Measurements from ENCODE around the gene KLHL7.

The KLHL7 gene

DNA sequence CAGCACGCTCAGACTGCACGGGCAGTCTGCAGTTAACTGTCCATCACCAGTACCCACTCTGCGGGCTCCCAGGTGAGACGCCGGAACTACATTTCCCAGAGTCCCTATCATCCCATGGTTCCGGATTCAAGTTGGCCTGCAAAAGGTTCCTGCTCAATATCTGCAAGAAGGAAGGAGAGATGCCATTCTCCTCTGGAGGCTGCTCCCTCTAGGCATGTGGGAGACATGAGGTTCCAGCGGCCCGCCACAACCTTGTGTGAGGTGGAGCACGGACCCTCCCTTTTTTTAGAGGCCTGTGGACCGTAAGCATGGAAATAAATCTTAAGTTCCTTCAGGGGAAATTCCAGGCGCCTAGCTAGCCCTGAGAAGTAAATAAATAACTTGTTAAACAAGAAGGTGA lies 106.0 kb downstream of the KLHL7 start:
- H3K4me2 ChIP-seq (ENCODE audit: low read length, poor library complexity, severe bottlenecking), result peak overlapping the region; percentile 1
- no peak overlapping the region for H3K27ac ChIP-seq (ENCODE audit: low read length, poor library complexity, severe bottlenecking)
- H3K18ac ChIP-seq (ENCODE audit: low read depth in 1 of 2, low read length in 2 of 2), result no peak overlapping the region
- H3K4ac ChIP-seq (ENCODE audit: low read depth in 1 of 2, low read length in 2 of 2), result no peak overlapping the region
- H3K9me3 ChIP-seq (ENCODE audit: control insufficient read depth, low read length), result no peaks in the 10 kb centered on the region
- no peaks in the 10 kb centered on the region for H3K36me3 ChIP-seq (ENCODE audit: control insufficient read depth in 1 of 2, insufficient read depth in 2 of 2, low read depth in 1 of 2, low read length in 2 of 2)
- peaks cover 0 to 6% of the 10 kb centered on the region in 2 experiments for H3K27me3 ChIP-seq (ENCODE audit: control insufficient read depth in 1 of 2, insufficient read depth in 1 of 2, low read length in 2 of 2)
- H3K14ac ChIP-seq (ENCODE audit: low read length in 2 of 2), result no peak overlapping the region
- H3K23ac ChIP-seq (ENCODE audit: low read length in 2 of 2), result no peak overlapping the region
- no peak overlapping the region for H4K91ac ChIP-seq (ENCODE audit: low read length)
- H2BK12ac ChIP-seq (ENCODE audit: low read length in 2 of 2), result no peak overlapping the region
- H3K4me3 ChIP-seq (ENCODE audit: insufficient read depth in 1 of 2, low read depth in 1 of 2, low read length in 2 of 2), result no peak overlapping the region
- no peak for DNase-seq
- no peak overlapping the region for H2BK120ac ChIP-seq (ENCODE audit: low read depth, low read length)
- no peak overlapping the region for H2BK5ac ChIP-seq (ENCODE audit: low read depth, low read length, poor library complexity, severe bottlenecking)
- H3K9ac ChIP-seq (ENCODE audit: low read length), result no peak overlapping the region
- H2AFZ ChIP-seq (ENCODE audit: low read depth, low read length), result no peak overlapping the region
- 82% methylated on average over 11 of the region's 11 CpGs for WGBS
- no peaks in the 10 kb centered on the region for H3K79me1 ChIP-seq (replicated peaks; ENCODE audit: low read length, poor library complexity, severe bottlenecking)
- no peak overlapping the region for H2BK15ac ChIP-seq (ENCODE audit: low read depth, poor library complexity, severe bottlenecking)
- no peak overlapping the region for H4K8ac ChIP-seq (ENCODE audit: low read length)
- no peak overlapping the region for H2AK5ac ChIP-seq (ENCODE audit: low read length, severe bottlenecking)
- peaks cover 6% of the 10 kb centered on the region for H3K4me1 ChIP-seq (ENCODE audit: control insufficient read depth, insufficient read depth, low read depth, low read length)

DNA sequence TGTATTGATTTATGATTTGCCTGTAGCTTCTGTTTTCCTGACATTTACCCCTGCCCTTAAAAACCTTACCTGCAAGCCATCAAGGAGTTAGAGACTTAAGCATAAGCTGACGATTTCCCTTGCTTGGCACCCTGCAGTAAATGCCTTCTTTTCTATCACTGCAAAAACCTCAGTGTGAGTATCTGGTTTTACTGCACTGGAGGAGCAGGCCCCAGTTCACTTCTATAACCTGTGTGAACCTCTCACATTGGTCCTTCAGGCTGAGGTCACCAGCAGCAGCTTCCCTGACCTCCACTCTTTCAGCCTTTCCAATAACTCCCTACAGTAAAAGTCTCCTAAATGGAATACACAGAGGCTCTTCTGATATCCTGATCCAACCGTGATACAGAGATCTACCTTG lies 106.8 kb downstream of the KLHL7 start:
- no peak overlapping the region for H3K18ac ChIP-seq (ENCODE audit: low read depth in 1 of 2, low read length in 2 of 2)
- H3K14ac ChIP-seq (ENCODE audit: low read length in 2 of 2), result no peak overlapping the region
- H3K27ac ChIP-seq (ENCODE audit: low read length, poor library complexity, severe bottlenecking), result no peak overlapping the region
- H3K9ac ChIP-seq (ENCODE audit: low read length), result no peak overlapping the region
- H2BK15ac ChIP-seq (ENCODE audit: low read depth, poor library complexity, severe bottlenecking), result no peak overlapping the region
- DNase-seq, result no peak
- no peak overlapping the region for H2BK12ac ChIP-seq (ENCODE audit: low read length in 2 of 2)
- H3K36me3 ChIP-seq (ENCODE audit: control insufficient read depth in 1 of 2, insufficient read depth in 2 of 2, low read depth in 1 of 2, low read length in 2 of 2), result no peaks in the 10 kb centered on the region
- H3K4ac ChIP-seq (ENCODE audit: low read depth in 1 of 2, low read length in 2 of 2), result no peak overlapping the region
- no peak overlapping the region for H2AK5ac ChIP-seq (ENCODE audit: low read length, severe bottlenecking)
- H2BK120ac ChIP-seq (ENCODE audit: low read depth, low read length), result no peak overlapping the region
- no peak overlapping the region for H4K8ac ChIP-seq (ENCODE audit: low read length)
- H3K79me1 ChIP-seq (replicated peaks; ENCODE audit: low read length, poor library complexity, severe bottlenecking), result no peaks in the 10 kb centered on the region
- peaks cover 6% of the 10 kb centered on the region for H3K4me1 ChIP-seq (ENCODE audit: control insufficient read depth, insufficient read depth, low read depth, low read length)
- H3K9me3 ChIP-seq (ENCODE audit: control insufficient read depth, low read length), result no peaks in the 10 kb centered on the region
- peaks cover 0 to 6% of the 10 kb centered on the region in 2 experiments for H3K27me3 ChIP-seq (ENCODE audit: control insufficient read depth in 1 of 2, insufficient read depth in 1 of 2, low read length in 2 of 2)
- no peak overlapping the region for H2BK5ac ChIP-seq (ENCODE audit: low read depth, low read length, poor library complexity, severe bottlenecking)
- WGBS, result 81% methylated on average over 2 of the region's 2 CpGs
- H3K23ac ChIP-seq (ENCODE audit: low read length in 2 of 2), result no peak overlapping the region
- no peak overlapping the region for H3K4me2 ChIP-seq (ENCODE audit: low read length, poor library complexity, severe bottlenecking)
- no peak overlapping the region for H4K91ac ChIP-seq (ENCODE audit: low read length)
- no peak overlapping the region for H2AFZ ChIP-seq (ENCODE audit: low read depth, low read length)
- no peak overlapping the region for H3K4me3 ChIP-seq (ENCODE audit: insufficient read depth in 1 of 2, low read depth in 1 of 2, low read length in 2 of 2)

DNA sequence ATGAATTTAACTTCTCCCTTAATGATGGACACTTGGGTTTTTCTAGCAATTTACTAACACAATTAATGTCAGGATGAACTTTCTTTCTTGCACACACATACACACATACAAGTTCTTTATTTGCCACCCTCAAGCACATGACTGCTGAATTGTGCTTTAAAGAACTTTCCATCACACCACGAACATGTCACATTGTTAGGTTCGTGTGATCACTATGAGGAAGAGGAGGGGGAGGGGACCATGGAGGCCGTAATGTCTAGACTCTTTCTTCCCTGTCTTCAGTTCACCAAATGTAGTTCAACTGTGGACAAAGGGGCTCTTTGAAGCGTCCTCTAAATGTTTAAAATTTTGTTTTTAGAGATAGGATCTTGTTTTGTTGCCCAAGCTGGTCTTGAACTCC lies 107.3 kb downstream of the KLHL7 start:
- Histone ChIP-seq H3K27me3 (ENCODE audit: control insufficient read depth in 1 of 2, insufficient read depth in 1 of 2, low read length in 2 of 2) (peaks cover 0 to 6% of the 10 kb centered on the region in 2 experiments), H3K9ac (ENCODE audit: low read length) (no peak overlapping the region), H2BK15ac (ENCODE audit: low read depth, poor library complexity, severe bottlenecking) (no peak overlapping the region), H3K4me1 (ENCODE audit: control insufficient read depth, insufficient read depth, low read depth, low read length) (peaks cover 6% of the 10 kb centered on the region), H3K27ac (ENCODE audit: low read length, poor library complexity, severe bottlenecking) (no peak overlapping the region), H2BK5ac (ENCODE audit: low read depth, low read length, poor library complexity, severe bottlenecking) (no peak overlapping the region), H3K23ac (ENCODE audit: low read length in 2 of 2) (no peak overlapping the region), H3K9me3 (ENCODE audit: control insufficient read depth, low read length) (no peaks in the 10 kb centered on the region), H4K91ac (ENCODE audit: low read length) (no peak overlapping the region), H3K4me3 (ENCODE audit: insufficient read depth in 1 of 2, low read depth in 1 of 2, low read length in 2 of 2) (no peak overlapping the region), H3K79me1 (replicated peaks; ENCODE audit: low read length, poor library complexity, severe bottlenecking) (no peaks in the 10 kb centered on the region), H2BK120ac (ENCODE audit: low read depth, low read length) (no peak overlapping the region), H2AK5ac (ENCODE audit: low read length, severe bottlenecking) (no peak overlapping the region), H3K36me3 (ENCODE audit: control insufficient read depth in 1 of 2, insufficient read depth in 2 of 2, low read depth in 1 of 2, low read length in 2 of 2) (no peaks in the 10 kb centered on the region), H3K4me2 (ENCODE audit: low read length, poor library complexity, severe bottlenecking) (no peak overlapping the region), H3K14ac (ENCODE audit: low read length in 2 of 2) (no peak overlapping the region), H2BK12ac (ENCODE audit: low read length in 2 of 2) (no peak overlapping the region), H2AFZ (ENCODE audit: low read depth, low read length) (no peak overlapping the region), H3K18ac (ENCODE audit: low read depth in 1 of 2, low read length in 2 of 2) (no peak overlapping the region), H4K8ac (ENCODE audit: low read length) (no peak overlapping the region), H3K4ac (ENCODE audit: low read depth in 1 of 2, low read length in 2 of 2) (no peak overlapping the region)
- WGBS, result no CpG with 5 or more reads among the region's 4 CpGs
- no peak for DNase-seq

DNA sequence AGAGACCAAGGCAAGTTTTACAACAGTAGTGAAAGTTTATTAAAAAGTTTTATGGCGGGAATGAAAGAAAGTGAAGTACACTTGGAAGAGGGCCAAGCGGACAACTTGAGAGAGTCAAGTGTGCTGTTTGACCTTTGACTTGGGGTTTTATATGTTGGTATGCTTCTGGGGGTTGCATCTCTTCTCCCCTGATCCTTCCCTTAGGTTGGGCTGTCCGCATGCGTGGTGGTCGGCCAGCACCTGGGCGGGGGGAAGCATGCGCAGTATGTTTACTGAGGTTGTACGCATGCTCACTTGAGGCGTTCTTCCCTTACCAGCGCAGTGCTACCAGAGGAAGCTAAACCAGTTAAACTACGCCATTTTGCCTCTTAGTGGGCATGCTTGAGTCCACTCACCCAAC lies 108.2 kb downstream of the KLHL7 start:
- no peak overlapping the region for H2AFZ ChIP-seq (ENCODE audit: low read depth, low read length)
- no peak overlapping the region for H3K4me2 ChIP-seq (ENCODE audit: low read length, poor library complexity, severe bottlenecking)
- H4K8ac ChIP-seq (ENCODE audit: low read length), result no peak overlapping the region
- H2BK12ac ChIP-seq (ENCODE audit: low read length in 2 of 2), result no peak overlapping the region
- no peak overlapping the region for H4K91ac ChIP-seq (ENCODE audit: low read length)
- peak overlapping the region in 1 of 2 experiments; percentile 31 for H3K23ac ChIP-seq (ENCODE audit: low read length in 2 of 2)
- peaks cover 6% of the 10 kb centered on the region for H3K4me1 ChIP-seq (ENCODE audit: control insufficient read depth, insufficient read depth, low read depth, low read length)
- H3K36me3 ChIP-seq (ENCODE audit: control insufficient read depth in 1 of 2, insufficient read depth in 2 of 2, low read depth in 1 of 2, low read length in 2 of 2), result no peaks in the 10 kb centered on the region
- H3K14ac ChIP-seq (ENCODE audit: low read length in 2 of 2), result no peak overlapping the region
- H3K18ac ChIP-seq (ENCODE audit: low read depth in 1 of 2, low read length in 2 of 2), result no peak overlapping the region
- DNase-seq, result no peak
- no peaks in the 10 kb centered on the region for H3K9me3 ChIP-seq (ENCODE audit: control insufficient read depth, low read length)
- no peak overlapping the region for H3K9ac ChIP-seq (ENCODE audit: low read length)
- peak overlapping the region in 1 of 2 experiments; percentile 14 for H3K4me3 ChIP-seq (ENCODE audit: insufficient read depth in 1 of 2, low read depth in 1 of 2, low read length in 2 of 2)
- WGBS, result 94% methylated on average over 11 of the region's 11 CpGs
- H2AK5ac ChIP-seq (ENCODE audit: low read length, severe bottlenecking), result no peak overlapping the region
- peaks cover 0 to 6% of the 10 kb centered on the region in 2 experiments for H3K27me3 ChIP-seq (ENCODE audit: control insufficient read depth in 1 of 2, insufficient read depth in 1 of 2, low read length in 2 of 2)
- H3K79me1 ChIP-seq (replicated peaks; ENCODE audit: low read length, poor library complexity, severe bottlenecking), result no peaks in the 10 kb centered on the region
- H2BK120ac ChIP-seq (ENCODE audit: low read depth, low read length), result no peak overlapping the region
- H2BK5ac ChIP-seq (ENCODE audit: low read depth, low read length, poor library complexity, severe bottlenecking), result no peak overlapping the region
- no peak overlapping the region for H3K4ac ChIP-seq (ENCODE audit: low read depth in 1 of 2, low read length in 2 of 2)
- no peak overlapping the region for H2BK15ac ChIP-seq (ENCODE audit: low read depth, poor library complexity, severe bottlenecking)
- no peak overlapping the region for H3K27ac ChIP-seq (ENCODE audit: low read length, poor library complexity, severe bottlenecking)

Measured in mesenchymal stem cell (in vitro differentiated cells and primary cell).